Stimulated activated memory B cell treated with anti-CD40 and anti-IgM and Interleukin-4, amounts not matched to agents 10 μg/mL and 1 μg/mL and 100 μg/mL, for 72 hours (primary cell): ENCODE measurements around the gene ETV4.

Source experiments
- ATAC-seq: fragments of 150-1000 bp; cut with Tn5 transposase; 2 replicates; pipeline ENCODE4 v1.10.0; 2021
- H3K27ac Mint-ChIP-seq: one replicate; pipeline ENCODE4 v1.8.0; 2022; ENCODE audit warnings: mild to moderate bottlenecking, mixed read lengths
- H3K27me3 Mint-ChIP-seq: one replicate; pipeline ENCODE4 v1.8.0; 2022; ENCODE audit warnings: mixed read lengths
- H3K36me3 Mint-ChIP-seq: one replicate; pipeline ENCODE4 v1.8.0; 2022; ENCODE audit warnings: mixed read lengths
- H3K4me1 Mint-ChIP-seq: one replicate; pipeline ENCODE4 v1.8.0; 2022; ENCODE audit warnings: mixed read lengths
- H3K4me3 Mint-ChIP-seq: one replicate; pipeline ENCODE4 v1.8.0; 2022; ENCODE audit warnings: mild to moderate bottlenecking, moderate library complexity, mixed read lengths
- H3K9me3 Mint-ChIP-seq: one replicate; pipeline ENCODE4 v1.8.0; 2022; ENCODE audit warnings: mixed read lengths

Gene ETV4

DNA sequence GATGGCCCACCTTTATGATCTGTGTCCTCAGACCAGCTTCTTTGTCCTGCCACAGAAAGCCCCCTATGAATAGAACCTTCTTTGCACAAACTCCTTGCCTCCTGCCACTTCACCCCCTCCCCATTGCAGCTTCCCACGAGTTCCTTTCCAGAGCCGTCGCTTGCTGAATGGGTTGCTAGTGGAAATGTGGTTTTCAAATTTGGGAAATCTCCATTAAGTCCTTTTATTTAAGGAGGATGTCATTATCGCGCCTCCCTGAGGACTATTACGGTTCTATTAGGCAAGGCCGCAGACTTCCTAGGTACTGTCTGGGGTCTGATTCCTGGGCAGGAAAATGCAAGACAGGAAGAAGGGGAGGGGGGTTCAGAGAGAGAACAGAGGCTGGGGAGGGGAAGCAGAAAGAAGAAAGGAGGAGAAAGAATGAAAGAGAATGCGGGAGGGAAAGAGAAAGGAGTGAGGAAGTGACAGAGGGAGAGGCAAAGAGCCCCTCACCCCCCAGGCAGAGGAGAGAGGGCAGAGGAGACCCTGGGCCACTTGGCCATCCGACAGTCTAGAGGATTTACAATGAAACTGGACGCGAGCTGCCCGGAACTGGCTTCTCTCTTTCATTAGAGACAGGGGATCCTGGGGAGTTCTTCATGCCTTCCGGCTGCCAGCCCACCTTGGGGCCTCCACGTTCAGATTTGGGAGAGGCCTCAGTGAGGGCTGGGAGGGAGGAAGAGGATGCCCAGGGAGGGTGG lies 31.7 kb upstream of the ETV4 start:
- H3K36me3 Mint-ChIP-seq, result no peaks in the 10 kb centered on the region
- H3K9me3 Mint-ChIP-seq, result no peaks in the 10 kb centered on the region
- no peak for ATAC-seq
- peaks cover 24% of the 10 kb centered on the region for H3K4me1 Mint-ChIP-seq
- peak overlapping the region; percentile 82 for H3K27ac Mint-ChIP-seq
- no peak overlapping the region for H3K4me3 Mint-ChIP-seq
- H3K27me3 Mint-ChIP-seq, result peaks cover 8% of the 10 kb centered on the region

DNA sequence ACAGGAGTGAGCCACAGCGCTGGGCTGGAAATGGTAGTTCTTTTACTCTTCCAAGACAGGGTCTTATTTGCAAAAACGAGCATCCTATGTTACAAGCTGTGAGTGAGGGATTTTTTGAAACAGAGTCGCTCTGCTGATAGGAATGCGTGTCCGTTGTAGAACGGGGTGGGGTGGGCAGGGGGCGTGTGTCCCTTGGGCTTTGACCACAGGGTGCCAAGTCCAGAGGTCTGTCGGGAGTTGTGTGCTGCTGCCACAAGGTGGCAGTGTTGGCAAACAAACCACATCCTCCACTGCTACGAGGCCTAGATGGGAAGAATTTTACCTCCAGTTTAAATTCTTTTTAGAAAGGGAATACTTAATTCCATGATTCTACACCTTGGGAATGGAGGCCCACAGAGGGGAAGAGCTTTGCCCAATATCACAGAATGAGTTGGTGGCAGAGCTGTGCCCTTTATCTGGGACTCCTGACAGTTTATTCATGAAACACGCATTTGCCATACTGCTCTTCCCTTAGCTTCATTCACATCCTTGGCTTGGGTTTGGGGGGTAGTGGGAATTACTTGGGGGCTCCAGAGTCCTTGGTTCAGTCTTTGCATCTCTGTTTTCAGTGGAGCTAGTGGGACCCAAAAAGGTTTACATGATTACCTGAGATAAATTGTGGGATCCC lies 30.6 kb upstream of the ETV4 start:
- Mint-ChIP-seq H3K27ac (no peak overlapping the region), H3K9me3 (no peaks in the 10 kb centered on the region), H3K4me3 (no peak overlapping the region), H3K4me1 (peaks cover 24% of the 10 kb centered on the region), H3K36me3 (no peaks in the 10 kb centered on the region), H3K27me3 (peaks cover 8% of the 10 kb centered on the region)
- peak; percentile 70 for ATAC-seq

DNA sequence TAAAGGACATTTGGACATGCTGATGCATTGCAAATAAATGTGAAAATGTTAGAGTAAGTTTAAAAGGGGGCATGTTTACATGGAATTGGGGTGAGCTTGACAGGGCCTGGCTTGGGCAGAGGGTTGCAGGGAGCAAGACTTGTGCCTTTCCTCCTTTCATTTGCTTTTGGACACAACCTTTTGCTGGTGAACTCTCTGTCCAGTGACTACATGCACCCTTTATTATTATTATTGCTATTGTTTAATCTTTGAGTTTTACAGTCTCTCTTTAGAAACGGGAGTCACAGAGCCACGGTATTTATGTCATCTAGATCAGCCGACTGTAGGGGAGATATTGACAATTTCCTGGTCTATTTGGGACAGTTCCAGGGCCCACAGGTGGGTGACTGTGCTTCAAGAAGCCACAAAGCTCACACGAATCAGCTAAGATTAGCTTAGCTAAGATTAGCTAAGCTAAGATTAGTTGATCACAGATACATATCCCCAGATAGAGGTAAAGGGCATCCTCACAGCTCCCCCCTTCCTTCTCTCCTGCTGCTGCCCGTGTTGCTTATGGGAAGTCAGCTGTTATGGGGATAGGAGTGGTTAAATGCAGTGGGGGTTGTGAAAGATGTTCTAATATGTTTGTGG lies 28.9 kb upstream of the ETV4 start:
- H3K27ac Mint-ChIP-seq, result no peak overlapping the region
- peaks cover 24% of the 10 kb centered on the region for H3K4me1 Mint-ChIP-seq
- no peak for ATAC-seq

DNA sequence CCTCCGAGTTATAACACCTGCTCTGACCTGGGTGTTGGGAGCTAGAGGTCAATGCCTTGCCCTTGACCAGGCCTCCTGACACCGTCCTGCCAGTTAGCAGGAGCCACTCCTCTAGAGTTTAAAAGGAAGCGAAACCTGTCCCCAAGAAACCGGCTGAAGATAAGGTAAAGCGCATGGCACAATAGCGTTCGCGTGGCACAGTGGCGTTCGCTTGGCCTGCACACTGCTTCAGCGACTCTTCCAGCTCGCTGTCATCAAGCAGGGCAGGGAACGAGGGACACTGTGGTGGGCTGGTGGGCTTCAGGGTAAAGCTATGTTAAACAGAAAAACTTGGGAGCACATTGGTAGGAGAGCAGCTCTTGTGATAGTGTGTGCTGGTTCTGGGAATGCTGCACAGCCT lies 28.2 kb upstream of the ETV4 start:
- Mint-ChIP-seq H3K36me3 (no peaks in the 10 kb centered on the region), H3K4me3 (no peak overlapping the region), H3K4me1 (peaks cover 18% of the 10 kb centered on the region), H3K9me3 (no peaks in the 10 kb centered on the region), H3K27me3 (peaks cover 8% of the 10 kb centered on the region), H3K27ac (no peak overlapping the region)
- ATAC-seq, result no peak

More for the DNA sequence above, 28.9 kb upstream of the ETV4 start:
- Mint-ChIP-seq H3K9me3 (no peaks in the 10 kb centered on the region), H3K4me3 (no peak overlapping the region), H3K36me3 (no peaks in the 10 kb centered on the region), H3K27me3 (peaks cover 8% of the 10 kb centered on the region)

DNA sequence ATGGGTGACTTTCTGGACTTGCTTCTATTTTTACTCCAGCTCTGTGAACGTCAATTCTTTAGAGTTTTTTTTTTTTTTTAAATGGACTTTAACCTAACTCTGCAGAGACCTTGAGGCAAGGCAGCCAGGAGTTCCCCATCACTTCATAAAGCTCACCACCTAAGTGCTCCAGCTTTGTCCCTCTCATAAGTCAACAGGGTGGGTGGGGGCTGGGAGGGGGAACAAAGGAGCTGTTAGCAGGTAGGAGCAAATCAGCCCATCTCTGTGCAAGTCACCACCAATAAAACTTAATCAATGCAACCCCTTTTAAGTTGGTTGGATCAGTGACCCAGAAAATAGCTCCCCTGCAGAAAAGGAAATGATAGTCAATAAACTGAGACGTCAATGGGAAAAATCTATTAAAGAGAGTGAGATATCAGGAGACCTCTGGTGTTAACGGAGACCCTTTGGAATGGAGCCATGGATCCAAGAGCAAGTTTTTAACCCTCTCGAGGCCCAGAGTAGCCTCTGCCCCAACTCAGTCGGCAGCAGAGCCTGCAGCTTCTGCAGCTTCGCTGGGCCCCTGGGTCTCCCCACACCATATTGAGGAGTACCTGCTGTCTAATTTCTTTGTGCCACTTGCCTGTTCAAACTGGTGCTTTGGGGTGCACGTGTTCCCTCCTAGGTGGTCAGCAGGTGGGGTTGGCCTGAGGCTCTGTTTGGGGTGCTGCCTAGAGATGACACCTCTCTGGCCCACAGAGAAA lies 27.6 kb upstream of the ETV4 start:
- no peak for ATAC-seq
- peaks cover 12% of the 10 kb centered on the region for H3K4me1 Mint-ChIP-seq
- peaks cover under 1% of the 10 kb centered on the region for H3K9me3 Mint-ChIP-seq
- no peaks in the 10 kb centered on the region for H3K36me3 Mint-ChIP-seq
- H3K27me3 Mint-ChIP-seq, result peaks cover 8% of the 10 kb centered on the region
- no peak overlapping the region for H3K27ac Mint-ChIP-seq
- no peak overlapping the region for H3K4me3 Mint-ChIP-seq

DNA sequence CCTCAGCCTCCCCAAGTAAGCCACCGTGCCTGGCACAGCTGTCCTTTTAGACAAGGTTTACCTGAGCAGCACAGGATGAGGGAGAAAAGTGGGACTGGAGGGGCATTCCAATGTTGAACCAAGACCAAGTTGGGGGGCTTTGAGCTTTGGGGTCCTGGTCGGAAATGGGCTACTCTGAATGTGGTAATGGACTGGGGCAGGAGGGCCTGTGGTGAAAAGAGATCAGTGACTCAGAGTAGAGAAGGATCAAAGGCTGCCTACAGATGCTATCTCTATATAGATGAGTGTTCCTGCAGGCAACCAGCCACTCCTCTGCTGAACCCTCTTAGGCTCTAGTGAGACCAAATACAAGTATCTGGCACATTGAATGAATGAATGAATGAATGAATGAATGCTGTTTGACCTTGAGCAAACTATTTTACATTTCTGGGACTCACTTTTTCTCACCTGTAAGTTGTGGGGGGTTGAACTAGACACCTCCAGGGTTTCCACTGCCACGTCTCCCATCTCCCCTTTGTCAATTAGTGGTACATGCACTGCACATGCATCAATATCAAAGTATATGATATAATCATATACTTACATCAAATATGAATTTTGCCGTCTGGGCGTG lies 26.3 kb upstream of the ETV4 start:
- Mint-ChIP-seq H3K9me3 (peaks cover 4% of the 10 kb centered on the region), H3K27me3 (peaks cover 8% of the 10 kb centered on the region), H3K4me1 (no peaks in the 10 kb centered on the region), H3K36me3 (no peaks in the 10 kb centered on the region), H3K4me3 (no peak overlapping the region), H3K27ac (no peak overlapping the region)
- ATAC-seq, result no peak

DNA sequence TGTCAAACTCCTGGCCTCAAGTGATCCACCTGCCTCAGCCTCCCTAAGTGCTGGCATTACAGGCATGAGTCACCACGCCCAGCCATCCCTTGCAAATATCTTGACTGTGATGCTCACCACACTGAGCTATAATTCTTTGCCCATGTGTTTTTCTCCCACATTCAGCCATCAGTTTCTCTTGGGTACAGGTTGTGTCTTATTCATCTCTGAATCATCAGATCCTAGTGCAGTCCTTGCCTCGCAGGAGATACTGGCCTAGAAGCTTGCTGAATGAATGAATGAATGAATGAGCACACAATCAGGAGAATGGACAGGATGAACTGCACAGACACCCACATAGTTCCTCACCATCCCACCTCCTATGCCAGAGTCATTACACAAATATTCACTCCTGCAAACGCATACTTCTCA lies 24.4 kb upstream of the ETV4 start:
- Mint-ChIP-seq H3K27ac (no peak overlapping the region), H3K4me3 (no peak overlapping the region), H3K9me3 (peaks cover 4% of the 10 kb centered on the region), H3K27me3 (peaks cover 8% of the 10 kb centered on the region), H3K36me3 (no peaks in the 10 kb centered on the region), H3K4me1 (no peaks in the 10 kb centered on the region)
- ATAC-seq, result no peak

DNA sequence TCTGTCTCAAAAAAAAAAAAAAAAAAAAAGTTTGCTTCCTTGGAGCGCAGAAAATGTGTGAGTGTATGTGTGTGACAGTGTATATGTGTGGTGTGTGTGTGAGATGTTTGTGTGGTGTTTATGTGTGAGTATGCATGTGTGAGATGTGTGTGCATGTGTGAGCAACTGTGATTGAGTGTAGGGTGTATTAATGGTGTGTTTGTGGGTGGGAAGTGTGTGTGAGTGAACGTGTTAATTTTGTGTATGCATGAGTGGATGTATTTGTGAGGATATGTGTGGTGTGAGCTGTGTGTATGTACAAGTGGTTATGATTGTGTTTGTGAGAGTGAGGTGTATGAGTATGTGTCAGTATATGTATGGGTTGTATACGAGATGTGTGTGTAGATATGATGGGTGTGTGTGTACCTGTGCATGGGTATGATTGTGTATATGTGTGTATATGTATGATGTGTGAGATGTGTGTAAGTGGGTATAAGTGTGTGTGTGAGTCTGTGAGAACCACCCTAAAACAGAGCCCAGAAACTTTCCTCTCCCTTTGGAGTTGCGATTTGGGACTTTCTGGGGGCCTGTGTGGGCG lies 22.5 kb upstream of the ETV4 start:
- Mint-ChIP-seq H3K9me3 (peaks cover 4% of the 10 kb centered on the region), H3K4me3 (no peak overlapping the region), H3K36me3 (no peaks in the 10 kb centered on the region), H3K27ac (no peak overlapping the region), H3K4me1 (no peaks in the 10 kb centered on the region), H3K27me3 (peaks cover 16% of the 10 kb centered on the region)
- ATAC-seq, result no peak

DNA sequence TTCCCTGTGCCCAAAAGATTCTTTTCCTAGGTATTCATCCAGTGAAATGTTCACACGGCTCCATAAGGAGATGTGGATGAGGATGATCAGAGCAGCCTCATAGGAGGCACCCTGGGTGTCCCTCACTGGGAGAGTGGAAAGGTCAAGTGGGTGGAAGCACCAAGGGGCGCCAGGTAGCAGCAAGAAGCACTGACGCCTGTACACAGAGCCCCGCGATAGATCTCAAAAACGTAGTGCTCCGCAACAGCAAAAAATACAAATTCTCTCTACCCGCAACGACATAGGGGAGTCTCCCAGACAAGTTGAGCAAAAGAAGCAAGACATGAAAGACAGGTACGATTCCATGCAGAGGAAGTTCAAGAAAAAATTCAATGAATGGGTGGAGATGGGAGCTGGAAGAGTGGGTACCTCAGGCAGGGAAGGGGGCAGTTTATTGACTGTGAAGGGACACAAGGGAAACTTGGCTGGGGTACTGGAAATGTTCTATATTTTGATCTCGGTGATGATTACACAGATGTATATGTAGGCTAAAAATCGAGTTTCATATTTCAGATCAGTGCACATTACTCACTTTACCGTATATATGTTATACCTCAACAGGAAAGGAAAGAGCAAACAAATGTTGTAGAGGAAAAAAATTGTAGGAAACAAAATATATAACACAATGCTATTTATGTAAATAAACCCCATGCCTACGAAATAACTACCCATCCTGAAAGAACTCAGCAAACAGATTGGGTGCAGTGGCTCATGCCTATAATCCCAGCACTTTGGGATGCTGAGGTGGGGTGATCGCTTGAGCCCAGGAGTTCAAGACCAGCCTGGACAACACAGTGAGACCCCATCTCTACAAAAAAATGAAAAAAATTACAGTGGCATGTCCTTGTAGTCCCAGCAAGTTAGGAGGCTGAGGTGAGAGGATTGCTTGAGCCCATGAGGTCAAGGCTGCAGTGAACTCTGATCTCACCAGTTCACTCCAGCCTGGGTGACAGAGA lies 17.8 kb upstream of the ETV4 start:
- Mint-ChIP-seq H3K9me3 (peaks cover 4% of the 10 kb centered on the region), H3K4me1 (peaks cover 6% of the 10 kb centered on the region), H3K27ac (no peak overlapping the region), H3K27me3 (peaks cover 58% of the 10 kb centered on the region), H3K36me3 (no peaks in the 10 kb centered on the region), H3K4me3 (no peak overlapping the region)
- no peak for ATAC-seq

DNA sequence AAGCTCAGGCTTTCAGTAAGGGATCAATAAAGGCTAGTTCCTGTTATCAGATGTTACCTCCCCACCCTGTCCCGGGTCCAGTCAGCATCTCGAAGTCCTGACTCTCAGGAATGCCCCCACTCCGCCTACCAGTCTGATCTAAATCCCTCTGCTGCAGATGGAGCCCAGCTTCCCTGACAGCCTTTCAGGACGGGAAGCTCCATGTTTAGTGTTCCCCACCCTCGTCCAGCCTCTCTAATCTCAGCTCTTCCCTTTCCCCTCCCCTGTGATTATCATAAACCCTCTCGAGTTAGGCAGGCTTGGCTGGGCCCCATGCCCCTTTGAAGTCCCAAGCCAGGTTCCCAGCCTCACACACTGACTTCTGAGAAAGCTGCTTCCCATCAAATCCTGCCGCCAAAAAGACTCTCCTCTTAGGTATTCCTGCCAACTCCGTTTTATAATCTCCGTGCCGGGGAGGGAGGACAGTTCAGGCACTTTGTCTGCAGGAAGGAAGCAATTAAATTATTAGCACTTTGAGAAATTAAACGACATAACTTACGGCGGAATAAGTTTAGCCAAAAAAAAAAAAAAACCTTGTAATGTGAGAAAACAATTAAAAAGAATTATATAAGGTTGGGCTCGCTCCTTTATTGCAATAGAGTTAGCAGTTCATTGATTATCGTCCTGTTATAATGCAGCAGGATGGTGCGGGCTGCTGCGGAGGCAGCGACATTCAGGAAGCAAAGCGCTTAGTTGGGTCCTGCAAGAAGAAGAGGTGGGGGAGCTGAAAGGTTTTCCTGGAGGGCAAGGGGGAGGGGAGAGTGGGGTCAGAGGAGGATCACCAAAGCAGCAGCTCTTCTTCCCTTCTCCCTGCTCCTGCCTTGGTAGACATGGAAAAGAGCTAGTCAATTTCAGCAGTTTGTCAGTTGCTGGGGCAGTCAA lies 16.8 kb upstream of the ETV4 start:
- Mint-ChIP-seq H3K4me3 (no peak overlapping the region), H3K4me1 (peaks cover 6% of the 10 kb centered on the region), H3K27ac (no peak overlapping the region), H3K27me3 (peaks cover 62% of the 10 kb centered on the region), H3K36me3 (no peaks in the 10 kb centered on the region), H3K9me3 (no peaks in the 10 kb centered on the region)
- no peak for ATAC-seq

DNA sequence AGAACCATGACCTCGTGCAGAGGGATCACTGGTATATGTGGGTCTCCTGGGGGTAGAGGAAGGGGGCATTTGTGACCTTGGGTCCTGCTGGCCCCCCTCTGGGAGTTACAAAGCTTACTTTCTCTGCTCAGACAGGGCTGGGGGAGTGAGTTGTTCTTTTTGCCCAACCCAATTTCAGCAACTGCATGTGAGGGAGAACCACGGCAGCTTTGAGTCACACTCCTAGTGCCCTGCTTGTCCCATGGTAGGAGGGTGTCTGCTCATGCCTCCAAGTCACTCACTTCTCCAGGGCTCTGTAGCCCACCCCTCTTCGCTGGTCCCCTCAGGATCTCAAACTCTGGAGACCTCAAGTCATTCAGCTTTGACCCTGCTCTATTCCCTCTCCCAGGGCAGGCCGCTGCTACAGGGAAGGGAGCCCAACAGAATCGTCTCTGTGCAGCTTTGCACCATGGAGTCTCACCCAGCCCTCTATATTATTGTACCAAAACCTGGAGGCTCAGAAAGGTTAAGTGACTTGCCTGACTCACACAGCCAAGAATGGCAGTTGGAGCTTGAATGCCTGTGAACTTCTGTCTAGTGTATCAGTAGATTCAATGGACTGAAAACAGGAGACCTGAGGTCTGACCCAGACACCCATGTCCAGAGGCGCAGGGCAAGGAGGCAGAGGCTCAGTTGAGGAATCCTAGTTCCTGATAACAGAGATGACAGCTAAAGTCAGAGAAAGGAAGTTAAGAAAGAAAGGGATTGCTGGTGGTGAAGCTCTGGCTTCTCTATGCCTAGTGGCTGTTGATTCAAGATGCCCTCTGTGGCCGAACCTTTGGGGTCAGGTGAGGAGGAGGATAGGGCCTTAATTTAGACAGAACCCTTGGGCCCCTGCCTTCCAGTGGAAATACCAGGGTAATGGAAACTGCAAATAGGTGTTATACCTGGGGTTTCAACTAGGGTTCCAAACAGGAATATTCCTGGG lies 14.6 kb upstream of the ETV4 start:
- Mint-ChIP-seq H3K9me3 (no peaks in the 10 kb centered on the region), H3K4me1 (peaks cover 12% of the 10 kb centered on the region), H3K4me3 (no peak overlapping the region), H3K36me3 (no peaks in the 10 kb centered on the region), H3K27me3 (peaks cover 62% of the 10 kb centered on the region), H3K27ac (no peak overlapping the region)
- ATAC-seq, result no peak

DNA sequence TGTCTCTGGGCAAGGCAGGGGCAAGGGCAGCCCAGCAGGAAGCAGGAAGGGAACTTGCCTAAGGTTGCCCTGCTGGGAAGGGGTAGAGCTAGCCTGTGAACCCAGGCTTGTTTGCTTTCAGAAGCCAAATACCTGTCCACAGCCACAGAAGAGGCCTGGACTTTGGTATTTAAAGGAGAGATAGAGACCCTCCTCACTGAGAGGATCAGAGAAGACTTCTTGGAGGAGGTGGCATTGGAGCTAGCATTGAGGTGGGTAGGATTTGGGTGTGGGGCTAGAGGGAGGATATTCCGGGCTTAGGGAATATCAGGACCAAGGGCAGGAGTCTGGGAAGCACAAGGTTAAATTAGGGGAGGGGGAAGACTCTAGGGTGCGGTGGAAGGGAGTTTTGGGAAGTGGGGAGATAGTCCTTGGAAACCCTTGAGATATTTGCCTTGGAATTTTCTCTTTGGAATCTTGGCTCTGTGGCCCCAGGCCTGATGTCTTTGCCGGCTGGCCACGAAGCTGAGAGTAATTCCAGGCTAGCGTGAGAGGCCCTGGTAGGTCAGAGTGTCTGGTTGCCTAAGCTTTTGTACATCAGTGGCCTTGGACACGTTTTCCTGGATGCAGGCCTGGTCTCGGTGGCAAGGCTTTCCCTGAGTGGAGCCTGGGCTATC lies 13.1 kb upstream of the ETV4 start:
- Mint-ChIP-seq H3K27ac (no peak overlapping the region), H3K9me3 (no peaks in the 10 kb centered on the region), H3K27me3 (peaks cover 64% of the 10 kb centered on the region), H3K36me3 (no peaks in the 10 kb centered on the region), H3K4me1 (peaks cover 12% of the 10 kb centered on the region), H3K4me3 (no peak overlapping the region)
- no peak for ATAC-seq
